ENCODE data around the gene TLE2.
"Not testable (repeated sequence)": the region's sequence is repeated elsewhere in the genome, so short reads cannot be mapped to it uniquely, and the experiment has no call there.

Gene TLE2

GRCh38 chr19:3055741-3056416, 26.8 kb upstream of the TLE2 start:
- DNase-seq: peak; percentile 79

GRCh38 chr19:3054972-3055740, 26.1 kb upstream of the TLE2 start:
- no peak for DNase-seq

- no peak for DNase-seq
These were observed 25.3 kb upstream of the TLE2 start for GRCh38 chr19:3054265-3054971.

- DNase-seq: no peak
These were observed 24.7 kb upstream of the TLE2 start for GRCh38 chr19:3053780-3054179.

- no peak for DNase-seq
These were observed 24.1 kb upstream of the TLE2 start for GRCh38 chr19:3053218-3053621.

GRCh38 chr19:3050016-3050415, 20.9 kb upstream of the TLE2 start:
- not testable (repeated sequence) for DNase-seq

GRCh38 chr19:3049089-3049488, 20.0 kb upstream of the TLE2 start:
- no peak for DNase-seq

- DNase-seq: no peak
These were observed 19.1 kb upstream of the TLE2 start for GRCh38 chr19:3048190-3048533.

- peak; percentile 83 for DNase-seq
These were observed 18.6 kb upstream of the TLE2 start for GRCh38 chr19:3047496-3048189.

GRCh38 chr19:3046698-3047495, 17.8 kb upstream of the TLE2 start:
- DNase-seq: peak; percentile 58

- DNase-seq: no peak
These were observed 17.0 kb upstream of the TLE2 start for GRCh38 chr19:3045885-3046697.

GRCh38 chr19:3045191-3045590, 16.1 kb upstream of the TLE2 start:
- DNase-seq: no peak

GRCh38 chr19:3042621-3043267, 13.7 kb upstream of the TLE2 start:
- no peak for DNase-seq

- DNase-seq: no peak
These were observed 12.9 kb upstream of the TLE2 start for GRCh38 chr19:3041761-3042620.

- DNase-seq: no peak
These were observed 12.2 kb upstream of the TLE2 start for GRCh38 chr19:3041327-3041726.

GRCh38 chr19:3039641-3040077, 10.6 kb upstream of the TLE2 start:
- no peak for DNase-seq

GRCh38 chr19:3039125-3039524, 10.0 kb upstream of the TLE2 start:
- DNase-seq: no peak

GRCh38 chr19:3038214-3038613, 9.1 kb upstream of the TLE2 start:
- DNase-seq: no peak

GRCh38 chr19:3036977-3037544, 8.0 kb upstream of the TLE2 start:
- DNase-seq: not testable (repeated sequence)

Measured in NCI-H510A (cell line).